H9 (cell line): ENCODE measurements around the gene EFHD2. TPM values are rescaled to one million over a fixed set of nuclear protein-coding genes. Genes with fewer than 3 reads are reported as not detected.
"Not testable (repeated sequence)": the region's sequence is repeated elsewhere in the genome, so short reads cannot be mapped to it uniquely, and the experiment has no call there.

Source experiments
- DNase-seq: peaks from one replicate; pipeline ENCODE4 v3.0.0-alpha.2; 2017
- H2AFZ ChIP-seq: one replicate; pipeline ENCODE4 v1.6.1; 2013; ENCODE audit warnings: mild to moderate bottlenecking, low read length, control low read depth, moderate library complexity
- H2AK5ac ChIP-seq: 2 replicates; pipeline ENCODE4 v1.6.1; 2013; ENCODE audit warnings: low read length, control low read depth, mixed read lengths; ENCODE audit not compliant: insufficient read length
- H2BK120ac ChIP-seq: one replicate; pipeline ENCODE4 v1.6.1; 2013; ENCODE audit warnings: low read depth, mild to moderate bottlenecking, low read length, control low read depth, inconsistent platforms; ENCODE audit not compliant: poor library complexity, severe bottlenecking
- H2BK12ac ChIP-seq: 2 replicates; pipeline ENCODE4 v1.6.1; 2013; ENCODE audit warnings: low read length, control low read depth, mixed read lengths, low read depth; ENCODE audit not compliant: insufficient read length
- H2BK15ac ChIP-seq: 2 replicates; pipeline ENCODE4 v1.6.1; 2013; ENCODE audit warnings: low read depth, low read length, control low read depth
- H2BK20ac ChIP-seq: one replicate; pipeline ENCODE4 v1.6.1; 2013; ENCODE audit warnings: low read depth, mild to moderate bottlenecking, low read length, control low read depth, inconsistent platforms; ENCODE audit not compliant: poor library complexity, severe bottlenecking
- H2BK5ac ChIP-seq: 2 replicates; pipeline ENCODE4 v1.6.1; 2013; ENCODE audit warnings: low read length, control low read depth, mixed read lengths; ENCODE audit not compliant: insufficient read length
- H3K14ac ChIP-seq: 2 replicates; pipeline ENCODE4 v1.6.1; 2013; ENCODE audit warnings: low read length, control low read depth; ENCODE audit not compliant: insufficient read depth
- H3K18ac ChIP-seq: 2 replicates; pipeline ENCODE4 v1.6.1; 2013; ENCODE audit warnings: low read depth, mild to moderate bottlenecking, mixed read lengths, low read length, control low read depth; ENCODE audit not compliant: insufficient read length
- H3K23ac ChIP-seq: 2 replicates; pipeline ENCODE4 v1.6.1; 2013; ENCODE audit warnings: low read length, control low read depth, mixed read lengths, low read depth; ENCODE audit not compliant: insufficient read length
- H3K23me2 ChIP-seq: 2 replicates; pipeline ENCODE4 v1.6.1; 2013; ENCODE audit warnings: low read depth, mild to moderate bottlenecking, mixed read lengths, low read length, control low read depth; ENCODE audit not compliant: insufficient read length, poor library complexity, severe bottlenecking
- H3K27ac ChIP-seq: 2 replicates; pipeline ENCODE4 v1.5.1; 2013; ENCODE audit warnings: low read length, control low read depth, mixed read lengths, low read depth; ENCODE audit not compliant: insufficient read length
- H3K27me3 ChIP-seq: 2 replicates; pipeline ENCODE4 v1.6.1; 2013; ENCODE audit warnings: low read length, control low read depth, inconsistent platforms; ENCODE audit not compliant: insufficient read depth
- H3K4ac ChIP-seq: 2 replicates; pipeline ENCODE4 v1.6.1; 2013; ENCODE audit warnings: low read depth, mild to moderate bottlenecking, control low read depth, inconsistent platforms, low read length, moderate library complexity
- H3K4me1 ChIP-seq: 2 replicates; pipeline ENCODE4 v1.6.1; 2013; ENCODE audit warnings: low read length, control low read depth, inconsistent platforms; ENCODE audit not compliant: insufficient read depth
- H3K4me2 ChIP-seq: 2 replicates; pipeline ENCODE4 v1.6.1; 2013; ENCODE audit warnings: low read length, control low read depth, mixed read lengths; ENCODE audit not compliant: insufficient read length, insufficient read depth
- H3K56ac ChIP-seq: 2 replicates; pipeline ENCODE4 v1.6.1; 2013; ENCODE audit warnings: low read depth, mild to moderate bottlenecking, mixed read lengths, low read length, control low read depth; ENCODE audit not compliant: insufficient read length
- H3K79me1 ChIP-seq: 2 replicates; pipeline ENCODE4 v1.6.1; 2013; ENCODE audit warnings: low read depth, mild to moderate bottlenecking, moderate library complexity, low read length, control low read depth, inconsistent platforms; ENCODE audit not compliant: insufficient read depth, poor library complexity, severe bottlenecking
- H3K79me2 ChIP-seq: 2 replicates; pipeline ENCODE4 v1.6.1; 2013; ENCODE audit warnings: low read length, control low read depth, inconsistent platforms; ENCODE audit not compliant: insufficient read depth
- H3K9ac ChIP-seq: 2 replicates; pipeline ENCODE4 v1.6.1; 2013; ENCODE audit warnings: low read length, control low read depth, mixed read lengths; ENCODE audit not compliant: insufficient read length; ENCODE audit errors: extremely low read depth
- H3K9me3 ChIP-seq: one replicate; pipeline ENCODE4 v1.6.1; 2013; ENCODE audit warnings: low read depth, low read length, inconsistent platforms; ENCODE audit not compliant: control insufficient read depth
- H3T11ph ChIP-seq: one replicate; pipeline ENCODE4 v1.6.1; 2013; ENCODE audit warnings: mild to moderate bottlenecking, low read length, control low read depth, inconsistent platforms
- H4K20me1 ChIP-seq: one replicate; pipeline ENCODE4 v1.6.1; 2013; ENCODE audit not compliant: control insufficient read depth, insufficient read length, insufficient read depth
- H4K5ac ChIP-seq: 2 replicates; pipeline ENCODE4 v1.6.1; 2013; ENCODE audit warnings: low read depth, mild to moderate bottlenecking, mixed read lengths, low read length, control low read depth; ENCODE audit not compliant: insufficient read length
- H4K8ac ChIP-seq: replicated peaks from 2 replicates; pipeline ENCODE4 v1.6.1; 2013; ENCODE audit warnings: low read length, control low read depth, mixed read lengths, low read depth; ENCODE audit not compliant: insufficient read length
- H4K91ac ChIP-seq: 2 replicates; pipeline ENCODE4 v1.6.1; 2013; ENCODE audit warnings: low read depth, mild to moderate bottlenecking, moderate library complexity, mixed read lengths, low read length, control low read depth; ENCODE audit not compliant: insufficient read length
- H3K27ac Mint-ChIP-seq, 3 experiments: 2 replicates in 2 of 3; 3 replicates in 1 of 3; pipeline ENCODE4 v1.8.0; 2020 to 2021; ENCODE audit warnings: mixed read lengths in 3 of 3, mild to moderate bottlenecking in 1 of 3, moderate library complexity in 1 of 3
- H3K27me3 Mint-ChIP-seq: 2 replicates; pipeline ENCODE4 v1.8.0; 2021; ENCODE audit warnings: low read depth, mild to moderate bottlenecking, moderate library complexity, mixed read lengths
- H3K36me3 Mint-ChIP-seq, 3 experiments: 2 replicates in 2 of 3; 3 replicates in 1 of 3; pipeline ENCODE4 v1.8.0; 2020 to 2021; ENCODE audit warnings: low read depth in 3 of 3, mixed read lengths in 3 of 3; ENCODE audit not compliant: insufficient read depth in 1 of 3
- H3K4me1 Mint-ChIP-seq, 2 experiments: 2 replicates each; pipeline ENCODE4 v1.8.0; 2020; ENCODE audit warnings: mixed read lengths in 2 of 2
- H3K4me3 Mint-ChIP-seq, 2 experiments: 2 replicates in 1 of 2; 3 replicates in 1 of 2; pipeline ENCODE4 v1.8.0; 2020 to 2021; ENCODE audit warnings: mild to moderate bottlenecking in 2 of 2, mixed read lengths in 2 of 2, moderate library complexity in 1 of 2
- H3K9me3 Mint-ChIP-seq, 2 experiments: 2 replicates in 1 of 2; 3 replicates in 1 of 2; pipeline ENCODE4 v1.8.0; 2020; ENCODE audit warnings: mild to moderate bottlenecking in 2 of 2, mixed read lengths in 2 of 2, moderate library complexity in 1 of 2
- WGBS: extraction: QIAGEN DNeasy Blood & Tissue Kit; methylation state at CpG from one replicate; pipeline ENCODE4 v1.1.7; 2013; ENCODE audit warnings: missing lambda C conversion rate, low lambda C conversion rate, mixed read lengths; ENCODE audit not compliant: insufficient read length; ENCODE audit errors: extremely low coverage; 5-methylcytosine and 5-hydroxymethylcytosine counted together
- total RNA-seq: library from RNA; stranded (reverse); gene quantifications from 2 replicates; pipeline ENCODE4 v1.2.1, GENCODE V29; 2021

Gene EFHD2
- total RNA-seq, 1 experiment from 2014 or later: 16.5 TPM

DNA sequence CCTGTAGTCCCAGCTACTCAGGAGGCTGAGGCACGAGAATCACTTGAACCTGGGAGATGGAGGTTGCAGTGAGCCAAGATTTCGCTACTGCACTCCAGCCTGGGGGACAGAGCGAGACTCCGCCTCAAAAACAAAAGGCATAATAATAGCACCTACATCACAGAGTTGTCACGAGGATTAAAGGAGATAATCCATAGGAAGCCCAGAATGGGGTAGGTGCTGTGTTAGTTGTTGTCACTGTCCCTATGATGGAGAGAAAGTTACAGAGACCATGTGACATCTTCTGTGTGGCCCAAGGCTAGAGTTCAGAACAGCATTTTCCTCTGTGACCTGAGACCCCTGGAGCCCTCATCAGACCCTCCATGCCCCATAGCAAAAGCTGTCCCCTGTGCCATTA is 54.2 kb downstream of the EFHD2 start:
- not testable (repeated sequence) for H4K5ac ChIP-seq, DNase-seq, H2AK5ac ChIP-seq, H3K14ac ChIP-seq, H4K8ac ChIP-seq, H3K36me3 Mint-ChIP-seq, H3T11ph ChIP-seq, H3K79me2 ChIP-seq, H3K56ac ChIP-seq, H3K4me3 Mint-ChIP-seq, H3K27me3 Mint-ChIP-seq, H3K79me1 ChIP-seq, H3K27ac Mint-ChIP-seq, H3K9me3 Mint-ChIP-seq, H3K9ac ChIP-seq, H3K27me3 ChIP-seq, H2BK20ac ChIP-seq, H4K20me1 ChIP-seq, H4K91ac ChIP-seq, H3K23me2 ChIP-seq, H2BK15ac ChIP-seq, H3K9me3 ChIP-seq, H3K4me2 ChIP-seq, H2BK12ac ChIP-seq, H3K23ac ChIP-seq, H3K4ac ChIP-seq, H3K4me1 ChIP-seq, H3K18ac ChIP-seq, H2BK120ac ChIP-seq, H2AFZ ChIP-seq, H3K27ac ChIP-seq, H2BK5ac ChIP-seq
- WGBS: no CpG with 5 or more reads among the region's 5 CpGs
- peaks cover 4 to 15% of the 10 kb centered on the region in 2 experiments; a peak in 3 of 4 replicates for H3K4me1 Mint-ChIP-seq
